ENCODE measurements around the gene GRIK4. TPM values are rescaled to one million over a fixed set of nuclear protein-coding genes. Genes with fewer than 3 reads are reported as not detected.

The GRIK4 gene
- total and polyA plus RNA-seq, 2 of the 4 experiments (the other 2 are of a cell fraction), result 0.18 to 0.38 TPM

DNA sequence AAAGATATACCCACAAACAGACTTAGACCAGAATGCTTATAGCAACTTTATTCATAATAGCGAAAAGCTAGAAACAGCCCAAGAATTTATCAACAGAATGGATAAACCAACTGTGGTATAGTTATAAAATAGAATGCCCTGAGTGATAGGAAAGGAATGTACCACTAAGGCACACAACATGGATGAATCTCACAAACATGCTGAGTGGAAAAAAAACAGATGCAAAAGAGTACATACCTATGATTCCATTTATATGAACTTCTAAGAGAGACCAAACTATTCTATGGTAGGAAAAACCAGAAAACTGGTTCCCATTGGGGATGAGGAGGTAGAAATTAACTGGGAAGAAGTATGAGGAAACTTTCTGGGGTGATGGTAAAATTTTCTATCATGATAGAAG, 40.4 kb upstream of the GRIK4 start:
- peak overlapping the region; percentile 96 for H2BK5ac ChIP-seq (ENCODE audit: low read depth, low read length, poor library complexity, severe bottlenecking)
- H2BK120ac ChIP-seq (ENCODE audit: low read depth, low read length), result no peak overlapping the region
- no CpG with 5 or more reads among the region's 1 CpG for WGBS, 2 experiments (ENCODE audit: extremely low coverage in 2 of 2, insufficient read length in 1 of 2)
- peak overlapping the region; percentile 97; the same call in 1 of the 2 replicates for H3K27ac ChIP-seq (ENCODE audit: insufficient read depth, low read length)
- no peak overlapping the region for H4K91ac ChIP-seq (ENCODE audit: insufficient read depth, low read depth, low read length)
- H3K14ac ChIP-seq (replicated peaks; ENCODE audit: low read depth, low read length), result no peak overlapping the region
- H3K18ac ChIP-seq (ENCODE audit: low read depth, low read length), result no peak overlapping the region
- H3K4me1 ChIP-seq (ENCODE audit: control insufficient read depth, insufficient read depth, low read length), result peaks cover 7% of the 10 kb centered on the region; the same call in 1 of the 2 replicates
- no peak overlapping the region for H3K56ac ChIP-seq (ENCODE audit: extremely low read depth, insufficient read depth, low read length)
- H3K9me1 ChIP-seq (ENCODE audit: insufficient read depth, low read length), result peaks cover 3% of the 10 kb centered on the region; the same call in 1 of the 2 replicates
- no peak overlapping the region for H3K9ac ChIP-seq (ENCODE audit: low read depth, low read length)
- dilution Hi-C loops (cut with HindIII; ENCODE audit: low sequenced_read_pairs, unreplicated experiment) (no loop called here), in situ Hi-C loops (cut with MboI; ENCODE audit: low sequenced_read_pairs) (no loop called here), intact Hi-C loops (cut with micrococcal nuclease) (loop anchor here (1.0 to 5.0 kb wide), 2 partner anchors 39 to 133 kb away; no protein-coding TSS in a partner anchor)
- no peaks in the 10 kb centered on the region for H3K27me3 ChIP-seq (ENCODE audit: control insufficient read depth, insufficient read depth, low read length)
- ChIA-PET CTCF (no interaction called here), POLR2A (ENCODE audit: unreplicated experiment) (no interaction called here)
- BruUV-seq (replicated peaks), result no TSS peak
- no peak overlapping the region for H3K4me2 ChIP-seq (ENCODE audit: low read depth, low read length)
- H2BK20ac ChIP-seq (ENCODE audit: low read depth, low read length), result no peak overlapping the region
- H4K5ac ChIP-seq (ENCODE audit: low read depth, low read length), result no peak overlapping the region
- H3K36me3 ChIP-seq (ENCODE audit: control insufficient read depth, insufficient read depth, low read length), result peaks cover 37% of the 10 kb centered on the region
- H3K4me3 ChIP-seq (ENCODE audit: insufficient read depth, low read depth, low read length), result no peak overlapping the region
- peak; percentile 62 for TF ChIP-seq MAFK (IDR thresholded peaks at IDR 0.05; ENCODE audit: low read depth, low read length)
- TF ChIP-seq, protein P1, sequence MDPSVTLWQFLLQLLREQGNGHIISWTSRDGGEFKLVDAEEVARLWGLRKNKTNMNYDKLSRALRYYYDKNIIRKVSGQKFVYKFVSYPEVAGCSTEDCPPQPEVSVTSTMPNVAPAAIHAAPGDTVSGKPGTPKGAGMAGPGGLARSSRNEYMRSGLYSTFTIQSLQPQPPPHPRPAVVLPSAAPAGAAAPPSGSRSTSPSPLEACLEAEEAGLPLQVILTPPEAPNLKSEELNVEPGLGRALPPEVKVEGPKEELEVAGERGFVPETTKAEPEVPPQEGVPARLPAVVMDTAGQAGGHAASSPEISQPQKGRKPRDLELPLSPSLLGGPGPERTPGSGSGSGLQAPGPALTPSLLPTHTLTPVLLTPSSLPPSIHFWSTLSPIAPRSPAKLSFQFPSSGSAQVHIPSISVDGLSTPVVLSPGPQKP (IDR thresholded peaks at IDR 0.05; ENCODE audit: borderline replicate concordance, low read depth, low read length), result no peak
- TF ChIP-seq NFE2L2 (IDR thresholded peaks at IDR 0.05; ENCODE audit: low read depth, low read length), result no peak
- H2BK15ac ChIP-seq (ENCODE audit: low read depth, low read length), result no peak overlapping the region
- no peak overlapping the region for H2AFZ ChIP-seq (replicated peaks; ENCODE audit: low read length, poor library complexity)
- ATAC-seq (ENCODE audit: low read depth) (peak; percentile 93), DNase-seq (peak; percentile 89)
- H2AK5ac ChIP-seq (ENCODE audit: low read depth, low read length), result no peak overlapping the region
- H2AK9ac ChIP-seq (replicated peaks; ENCODE audit: low read depth, low read length, poor library complexity), result no peak overlapping the region
- H4K20me1 ChIP-seq (ENCODE audit: insufficient read depth, low read length), result no peaks in the 10 kb centered on the region
- peaks cover 9 to 12% of the 10 kb centered on the region in 2 experiments for H3K79me1 ChIP-seq (ENCODE audit: low read depth in 1 of 2, low read length in 2 of 2)
- no peak overlapping the region; a peak in 1 of 4 replicates for H4K8ac ChIP-seq (ENCODE audit: low read depth in 2 of 2, low read length in 2 of 2)
- no peak overlapping the region for H3K4ac ChIP-seq (ENCODE audit: low read depth, low read length)
- H3K9me3 ChIP-seq (ENCODE audit: control insufficient read depth, insufficient read depth, low read length), result no peaks in the 10 kb centered on the region
- no peak overlapping the region for H3K23ac ChIP-seq (ENCODE audit: low read depth, low read length)
